ENCODE results near the gene AFAP1L1.
A peak's percentile ranks its signal among the peaks of the same experiment; 100 is the strongest.

The AFAP1L1 gene

GRCh38 chr5:149357370-149358293 is 86.0 kb downstream of the AFAP1L1 start, which contains the start of gene PCYOX1L (continued):
- TF ChIP-seq, protein P1, sequence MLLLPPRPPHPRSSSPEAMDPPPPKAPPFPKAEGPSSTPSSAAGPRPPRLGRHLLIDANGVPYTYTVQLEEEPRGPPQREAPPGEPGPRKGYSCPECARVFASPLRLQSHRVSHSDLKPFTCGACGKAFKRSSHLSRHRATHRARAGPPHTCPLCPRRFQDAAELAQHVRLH (tag by site-specific recombination; IDR thresholded peaks at IDR 0.05), result no peak
- no peak for TF ChIP-seq ZNF621 (tag by site-specific recombination; IDR thresholded peaks at IDR 0.05)
- TF ChIP-seq PBX3 (CRISPR knock-in tag; IDR thresholded peaks at IDR 0.05), result peak; percentile 87
- TF ChIP-seq KLF9 (tag by site-specific recombination; IDR thresholded peaks at IDR 0.05; ENCODE audit: low read depth), result no peak
- no peak for TF ChIP-seq ZNF274 (IDR thresholded peaks at IDR 0.05; ENCODE audit: low read length)
- no peak for TF ChIP-seq ZNF274 (tag by site-specific recombination; IDR thresholded peaks at IDR 0.05; ENCODE audit: borderline replicate concordance)
- TF ChIP-seq ZNF398 (tag by site-specific recombination; IDR thresholded peaks at IDR 0.05), result no peak
- TF ChIP-seq ZNF473 (tag by site-specific recombination; IDR thresholded peaks at IDR 0.05), result no peak
- TF ChIP-seq HOXC10 (CRISPR knock-in tag; IDR thresholded peaks at IDR 0.05), result no peak
- TF ChIP-seq REST (tag by site-specific recombination; IDR thresholded peaks at IDR 0.05), result 0 out of 2 replicates have a peak, but pooled peaks have one; percentile 32
- TF ChIP-seq ZNF830 (tag by site-specific recombination; IDR thresholded peaks at IDR 0.05; ENCODE audit: low read depth), result no peak
- no peak for TF ChIP-seq GLI2 (tag by site-specific recombination; IDR thresholded peaks at IDR 0.05; ENCODE audit: borderline replicate concordance, low read depth)
- no peak for TF ChIP-seq ZNF202 (tag by site-specific recombination; IDR thresholded peaks at IDR 0.05; ENCODE audit: borderline replicate concordance)
- TF ChIP-seq, protein P2, sequence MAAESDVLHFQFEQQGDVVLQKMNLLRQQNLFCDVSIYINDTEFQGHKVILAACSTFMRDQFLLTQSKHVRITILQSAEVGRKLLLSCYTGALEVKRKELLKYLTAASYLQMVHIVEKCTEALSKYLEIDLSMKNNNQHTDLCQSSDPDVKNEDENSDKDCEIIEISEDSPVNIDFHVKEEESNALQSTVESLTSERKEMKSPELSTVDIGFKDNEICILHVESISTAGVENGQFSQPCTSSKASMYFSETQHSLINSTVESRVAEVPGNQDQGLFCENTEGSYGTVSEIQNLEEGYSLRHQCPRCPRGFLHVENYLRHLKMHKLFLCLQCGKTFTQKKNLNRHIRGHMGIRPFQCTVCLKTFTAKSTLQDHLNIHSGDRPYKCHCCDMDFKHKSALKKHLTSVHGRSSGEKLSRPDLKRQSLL (tag by site-specific recombination; IDR thresholded peaks at IDR 0.05), result no peak
- TF ChIP-seq, protein P3, sequence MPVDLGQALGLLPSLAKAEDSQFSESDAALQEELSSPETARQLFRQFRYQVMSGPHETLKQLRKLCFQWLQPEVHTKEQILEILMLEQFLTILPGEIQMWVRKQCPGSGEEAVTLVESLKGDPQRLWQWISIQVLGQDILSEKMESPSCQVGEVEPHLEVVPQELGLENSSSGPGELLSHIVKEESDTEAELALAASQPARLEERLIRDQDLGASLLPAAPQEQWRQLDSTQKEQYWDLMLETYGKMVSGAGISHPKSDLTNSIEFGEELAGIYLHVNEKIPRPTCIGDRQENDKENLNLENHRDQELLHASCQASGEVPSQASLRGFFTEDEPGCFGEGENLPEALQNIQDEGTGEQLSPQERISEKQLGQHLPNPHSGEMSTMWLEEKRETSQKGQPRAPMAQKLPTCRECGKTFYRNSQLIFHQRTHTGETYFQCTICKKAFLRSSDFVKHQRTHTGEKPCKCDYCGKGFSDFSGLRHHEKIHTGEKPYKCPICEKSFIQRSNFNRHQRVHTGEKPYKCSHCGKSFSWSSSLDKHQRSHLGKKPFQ (tag by site-specific recombination; IDR thresholded peaks at IDR 0.05), result no peak
- TF ChIP-seq SP2 (tag by site-specific recombination; IDR thresholded peaks at IDR 0.05), result peak; percentile 100
- no peak for TF ChIP-seq ZNF248 (tag by site-specific recombination; IDR thresholded peaks at IDR 0.05)
- no peak for TF ChIP-seq ZNF677 (tag by site-specific recombination; IDR thresholded peaks at IDR 0.05)
- no peak for TF ChIP-seq OVOL3 (tag by site-specific recombination; IDR thresholded peaks at IDR 0.05)
- no peak for TF ChIP-seq ZNF114 (tag by site-specific recombination; IDR thresholded peaks at IDR 0.05)
- TF ChIP-seq KLF16 (tag by site-specific recombination; IDR thresholded peaks at IDR 0.05), result no peak
- no peak for TF ChIP-seq ZNF843 (tag by site-specific recombination; IDR thresholded peaks at IDR 0.05)
- TF ChIP-seq FEZF1 (tag by site-specific recombination; IDR thresholded peaks at IDR 0.05), result no peak
- no peak for TF ChIP-seq ZNF654 (tag by site-specific recombination; IDR thresholded peaks at IDR 0.05; ENCODE audit: low read depth)
- TF ChIP-seq ZXDB (tag by site-specific recombination; IDR thresholded peaks at IDR 0.05), result peak; percentile 30; the same call in 1 of the 2 replicates
- TF ChIP-seq SP7 (tag by site-specific recombination; IDR thresholded peaks at IDR 0.05), result 0 out of 2 replicates have a peak, but pooled peaks have one; percentile 9
- TF ChIP-seq ZNF335 (tag by site-specific recombination; conservative IDR thresholded peaks at IDR 0.05), result peak; percentile 94
- TF ChIP-seq, protein P4, sequence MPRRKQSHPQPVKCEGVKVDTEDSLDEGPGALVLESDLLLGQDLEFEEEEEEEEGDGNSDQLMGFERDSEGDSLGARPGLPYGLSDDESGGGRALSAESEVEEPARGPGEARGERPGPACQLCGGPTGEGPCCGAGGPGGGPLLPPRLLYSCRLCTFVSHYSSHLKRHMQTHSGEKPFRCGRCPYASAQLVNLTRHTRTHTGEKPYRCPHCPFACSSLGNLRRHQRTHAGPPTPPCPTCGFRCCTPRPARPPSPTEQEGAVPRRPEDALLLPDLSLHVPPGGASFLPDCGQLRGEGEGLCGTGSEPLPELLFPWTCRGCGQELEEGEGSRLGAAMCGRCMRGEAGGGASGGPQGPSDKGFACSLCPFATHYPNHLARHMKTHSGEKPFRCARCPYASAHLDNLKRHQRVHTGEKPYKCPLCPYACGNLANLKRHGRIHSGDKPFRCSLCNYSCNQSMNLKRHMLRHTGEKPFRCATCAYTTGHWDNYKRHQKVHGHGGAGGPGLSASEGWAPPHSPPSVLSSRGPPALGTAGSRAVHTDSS (tag by site-specific recombination; IDR thresholded peaks at IDR 0.05), result no peak
- peak; percentile 19; the same call in 1 of the 2 replicates for TF ChIP-seq ZNF366 (tag by site-specific recombination; conservative IDR thresholded peaks at IDR 0.05)

Measured in HEK293 (cell line).